IPS-NIHi7 (cell line): ENCODE measurements around the gene CHMP4A.

Source experiments
- DNase-seq: peaks from one replicate; pipeline ENCODE4 v3.0.0; 2012; ENCODE audit warnings: mixed read lengths; ENCODE audit errors: extremely low spot score

The CHMP4A gene

GRCh38 chr14:24195186-24196070 is 17.9 kb downstream of the CHMP4A start, which contains the start of gene TM9SF1:
TM9SF1 (minus strand) TSS chr14:24195441; CDS start chr14:24195019, 422 bp downstream.
- DNase-seq, result peak; percentile 95

GRCh38 chr14:24194873-24195185 is 18.5 kb downstream of the CHMP4A start:
- DNase-seq, result no peak

GRCh38 chr14:24194186-24194872 is 19.0 kb downstream of the CHMP4A start:
- DNase-seq, result no peak

- DNase-seq, result no peak
These were observed 20.4 kb downstream of the CHMP4A start for GRCh38 chr14:24192933-24193332.

GRCh38 chr14:24190416-24190815 is 22.9 kb downstream of the CHMP4A start:
- no peak for DNase-seq

GRCh38 chr14:24189460-24189859 is 23.8 kb downstream of the CHMP4A start:
- DNase-seq, result no peak

- DNase-seq, result no peak
These were observed 24.3 kb downstream of the CHMP4A start for GRCh38 chr14:24189059-24189375.

- peak; percentile 98 for DNase-seq
These were observed 24.8 kb downstream of the CHMP4A start, which contains the start of gene IPO4 for GRCh38 chr14:24188251-24189058. IPO4 (minus strand) TSS chr14:24188816; CDS start chr14:24188787, 29 bp downstream.

- DNase-seq, result no peak
These were observed 25.8 kb downstream of the CHMP4A start for GRCh38 chr14:24187539-24187915.

GRCh38 chr14:24186831-24187538 is 26.3 kb downstream of the CHMP4A start:
- DNase-seq, result no peak

- DNase-seq, result no peak
These were observed 27.5 kb downstream of the CHMP4A start for GRCh38 chr14:24185741-24186140.

GRCh38 chr14:24185026-24185425 is 28.3 kb downstream of the CHMP4A start:
- DNase-seq, result no peak

- DNase-seq, result no peak
These were observed 29.0 kb downstream of the CHMP4A start for GRCh38 chr14:24184104-24184970.

GRCh38 chr14:24183014-24183481 is 30.2 kb downstream of the CHMP4A start:
- DNase-seq, result no peak

GRCh38 chr14:24182110-24182882 is 31.0 kb downstream of the CHMP4A start:
- no peak for DNase-seq

- DNase-seq, result no peak
These were observed 31.8 kb downstream of the CHMP4A start for GRCh38 chr14:24181371-24182077.

GRCh38 chr14:24179961-24180796 is 33.1 kb downstream of the CHMP4A start:
- no peak for DNase-seq

GRCh38 chr14:24179294-24179960 is 33.9 kb downstream of the CHMP4A start:
- no peak for DNase-seq
